Kidney glomerular epithelial cell (primary cell): Measurements from ENCODE around the gene ZSCAN10.
"Not testable (repeated sequence)": the region's sequence is repeated elsewhere in the genome, so short reads cannot be mapped to it uniquely, and the experiment has no call there.

ENCODE experiments used
- DNase-seq: peaks from one replicate; lab custom pipeline; 2025; lab: John Stamatoyannopoulos, UW

ZSCAN10 gene

GRCh38 chr16:3063625-3064386, 35.3 kb downstream of the ZSCAN10 start:
- DNase-seq = no peak

GRCh38 chr16:3062553-3062952, 36.5 kb downstream of the ZSCAN10 start:
- DNase-seq = no peak

GRCh38 chr16:3060339-3061127, 38.6 kb downstream of the ZSCAN10 start:
- DNase-seq = no peak

GRCh38 chr16:3059723-3060242, 39.3 kb downstream of the ZSCAN10 start:
- DNase-seq = no peak

GRCh38 chr16:3059041-3059722, 39.9 kb downstream of the ZSCAN10 start:
- no peak for DNase-seq

- DNase-seq = no peak
These were observed 40.7 kb downstream of the ZSCAN10 start for GRCh38 chr16:3058139-3059030.

GRCh38 chr16:3057181-3058138, 41.6 kb downstream of the ZSCAN10 start:
- no peak for DNase-seq

GRCh38 chr16:3056336-3057180, 42.5 kb downstream of the ZSCAN10 start:
- DNase-seq = no peak

- not testable (repeated sequence) for DNase-seq
These were observed 43.4 kb downstream of the ZSCAN10 start for GRCh38 chr16:3055734-3056115.

GRCh38 chr16:3054965-3055733, 43.9 kb downstream of the ZSCAN10 start:
- no peak for DNase-seq

GRCh38 chr16:3053330-3053710, 45.8 kb downstream of the ZSCAN10 start:
- DNase-seq = not testable (repeated sequence)

GRCh38 chr16:3052571-3053329, 46.3 kb downstream of the ZSCAN10 start:
- not testable (repeated sequence) for DNase-seq

- no peak for DNase-seq
These were observed 47.6 kb downstream of the ZSCAN10 start for GRCh38 chr16:3051494-3051893.

- DNase-seq = no peak
These were observed 48.1 kb downstream of the ZSCAN10 start for GRCh38 chr16:3051009-3051408.

- DNase-seq = no peak
These were observed 48.6 kb downstream of the ZSCAN10 start for GRCh38 chr16:3050487-3050886.

- DNase-seq = no peak
These were observed 49.1 kb downstream of the ZSCAN10 start for GRCh38 chr16:3049921-3050481.

- DNase-seq = no peak
These were observed 51.7 kb downstream of the ZSCAN10 start for GRCh38 chr16:3047387-3047720.
